ENCODE data around the gene P3H1.
"Not testable (repeated sequence)": the region's sequence is repeated elsewhere in the genome, so short reads cannot be mapped to it uniquely, and the experiment has no call there.

Gene P3H1

GRCh38 chr1:42757892-42758275 is 8.9 kb downstream of the P3H1 start:
- H3K27ac ChIP-seq, result no peak overlapping the region
- no peak for TF ChIP-seq CTCF (conservative IDR thresholded peaks at IDR 0.05; ENCODE audit: low read depth)
- no peak for DNase-seq (ENCODE audit: low spot score)
- CTCF ChIA-PET, result interaction anchor here (0.6 to 1.1 kb wide), 2 partner anchors 77 to 98 kb away, joined by 3 read pairs; no protein-coding TSS in a partner anchor
- POLR2A ChIA-PET (ENCODE audit: low non-redundant PET), result interaction anchor here (0.7 kb wide), 1 partner anchor 9 kb away, joined by 4 read pairs; the partner anchor contains the start of genes C1orf50 and P3H1

GRCh38 chr1:42756956-42757891 is 9.6 kb downstream of the P3H1 start:
- no peak overlapping the region for H3K27ac ChIP-seq
- peak; percentile 63 for DNase-seq (ENCODE audit: low spot score)
- ChIA-PET POLR2A (ENCODE audit: low non-redundant PET) (no interaction called here), CTCF (interaction anchor here (0.6 to 1.3 kb wide), 8 partner anchors 17 to 429 kb away, joined by 3 to 4 read pairs (median 3); partner anchors contain the start of gene CLDN19)
- TF ChIP-seq CTCF (conservative IDR thresholded peaks at IDR 0.05; ENCODE audit: low read depth), result peak; percentile 83

GRCh38 chr1:42753070-42753469 is 13.8 kb downstream of the P3H1 start:
- ChIA-PET CTCF (interaction anchor here (0.6 to 1.1 kb wide), 2 partner anchors 13 to 1254 kb away, joined by 3 read pairs; no protein-coding TSS in a partner anchor), POLR2A (ENCODE audit: low non-redundant PET) (no interaction called here)
- H3K27ac ChIP-seq, result no peak overlapping the region
- no peak for DNase-seq (ENCODE audit: low spot score)
- TF ChIP-seq CTCF (conservative IDR thresholded peaks at IDR 0.05; ENCODE audit: low read depth), result no peak

- CTCF ChIA-PET, result interaction anchor here (0.6 to 1.1 kb wide), 2 partner anchors 14 kb away, joined by 3 read pairs; no protein-coding TSS in a partner anchor
- no peak for TF ChIP-seq CTCF (conservative IDR thresholded peaks at IDR 0.05; ENCODE audit: low read depth)
- DNase-seq (ENCODE audit: low spot score), result no peak
- POLR2A ChIA-PET (ENCODE audit: low non-redundant PET), result no interaction called here
- no peak overlapping the region for H3K27ac ChIP-seq
Measured at GRCh38 chr1:42752284-42752683, 14.5 kb downstream of the P3H1 start.

- POLR2A ChIA-PET (ENCODE audit: low non-redundant PET); H3K27ac ChIP-seq; DNase-seq (ENCODE audit: low spot score); CTCF ChIA-PET: not testable (repeated sequence)
Measured at GRCh38 chr1:42751511-42752070, 15.2 kb downstream of the P3H1 start.

- DNase-seq (ENCODE audit: low spot score), result no peak
- ChIA-PET CTCF (no interaction called here), POLR2A (ENCODE audit: low non-redundant PET) (interaction anchor here (1.0 kb wide), 1 partner anchor 17 kb away, joined by 3 read pairs; the partner anchor contains the start of genes C1orf50 and P3H1)
- H3K27ac ChIP-seq, result no peak overlapping the region
- TF ChIP-seq CTCF (conservative IDR thresholded peaks at IDR 0.05; ENCODE audit: low read depth), result no peak
Measured at GRCh38 chr1:42750041-42750440, 16.8 kb downstream of the P3H1 start.

All from RWPE1 (cell line).